Esophagus squamous epithelium (tissue), 5 donors: ENCODE measurements around the gene COMMD6. TPM values are rescaled to one million over a fixed set of nuclear protein-coding genes. Genes with fewer than 3 reads are reported as not detected.

Experiments used
- DNase-seq: peaks from one replicate; lab custom pipeline; 2025; lab: John Stamatoyannopoulos, UW
- H3K27ac ChIP-seq, 4 donors: fragments of 200-600 bp; sonication (generic); one replicate each; pipeline ENCODE4 v1.5.1; 2016 to 2019; ENCODE audit warnings: mild to moderate bottlenecking in 1 of 4
- H3K27me3 ChIP-seq, 4 donors: fragments of 200-600 bp; sonication (generic); 1 replicate in 3 of 4; 2 replicates in 1 of 4; pipeline versions ENCODE4 v1.5.1 to v1.6.0; 2017 to 2021; ENCODE audit warnings: antibody characterized with exemption in 1 of 4
- H3K36me3 ChIP-seq, 3 donors: fragments of 200-600 bp; sonication (generic); one replicate each; pipeline ENCODE4 v1.5.1; 2016 to 2019
- H3K4me1 ChIP-seq, 3 donors: fragments of 200-600 bp; sonication (generic); one replicate each; pipeline ENCODE4 v1.5.1; 2017 to 2019
- H3K4me3 ChIP-seq, 4 donors: fragments of 200-600 bp; sonication (generic); 1 replicate in 3 of 4; 2 replicates in 1 of 4; pipeline ENCODE4 v1.5.1; 2016 to 2019; ENCODE audit warnings: mild to moderate bottlenecking in 2 of 4, moderate library complexity in 1 of 4
- H3K9me3 ChIP-seq, 3 donors: fragments of 200-600 bp; sonication (generic); one replicate each; pipeline ENCODE4 v1.5.1; 2016 to 2019
- CTCF ChIP-seq, 6 experiments: fragments of 450-650 bp in 4 of 6; fragments of 200-600 bp in 2 of 6; sonication (generic) in 2 of 6; IDR thresholded peaks; one replicate each; pipeline ENCODE4 v1.5.1; 2016 to 2019; ENCODE audit warnings: antibody characterized with exemption in 6 of 6, mild to moderate bottlenecking in 4 of 6, moderate library complexity in 4 of 6
- POLR2A ChIP-seq, 4 donors: fragments of 450-650 bp; IDR thresholded peaks; one replicate each; pipeline ENCODE4 v1.6.1; 2017; ENCODE audit warnings: antibody characterized with exemption in 4 of 4, mild to moderate bottlenecking in 4 of 4, moderate library complexity in 3 of 4
- WGBS, 2 donors: methylation state at CpG; one replicate each; pipeline ENCODE4 v1.1.5; 2018; 5-methylcytosine and 5-hydroxymethylcytosine counted together
- intact Hi-C: fragments of 100-400 bp; cut with DNase I; formaldehyde crosslinking; loops from one replicate; pipeline ENCODE4 v1.15.0; 2022
- total RNA-seq, 4 donors: library from RNA; depleted of rRNA; stranded (reverse); fragments of >200 nt; gene quantifications; one replicate each; pipeline ENCODE4 v1.1.0, GENCODE V29; 2016
- donor health status: DM: yes; HTN: yes; CAD: no.

The COMMD6 gene
- total RNA-seq, 4 donors from 2014 or later, result 19.0 to 61.4 (median 38.1) TPM

GRCh38 chr13:75533861-75534260 lies 3.8 kb downstream of the COMMD6 start:
- Histone ChIP-seq H3K27me3 (no peaks in the 10 kb centered on the region), H3K27ac (no peak overlapping the region), H3K4me3 (no peak overlapping the region), H3K4me1 (peaks cover 0 to 29% (median 10%) of the 10 kb centered on the region in 3 donors), H3K9me3 (no peaks in the 10 kb centered on the region), H3K36me3 (peaks cover 0 to 32% (median 0%) of the 10 kb centered on the region in 3 donors)
- WGBS, 2 donors, result 71 to 93% methylated on average over 1 of the region's 1 CpG
- intact Hi-C loops, result no loop called here
- no peak for DNase-seq
- TF ChIP-seq CTCF (IDR thresholded peaks at IDR 0.05) (no peak), POLR2A (IDR thresholded peaks at IDR 0.05) (no peak)

GRCh38 chr13:75530549-75530961 lies 7.1 kb downstream of the COMMD6 start:
- intact Hi-C loops, result no loop called here
- H3K36me3 ChIP-seq, result peaks cover 0 to 63% (median 0%) of the 10 kb centered on the region in 3 donors

GRCh38 chr13:75521956-75522355 lies 15.7 kb downstream of the COMMD6 start:
- Histone ChIP-seq H3K36me3 (peaks cover 0 to 18% (median 0%) of the 10 kb centered on the region in 3 donors), H3K27me3 (no peaks in the 10 kb centered on the region), H3K4me1 (no peaks in the 10 kb centered on the region), H3K27ac (no peak overlapping the region), H3K4me3 (no peak overlapping the region), H3K9me3 (no peaks in the 10 kb centered on the region)
- 54 to 88% methylated on average over 2 to 3 of the region's 3 CpGs for WGBS, 2 donors
- no peak for DNase-seq
- intact Hi-C loops, result no loop called here
- no peak for TF ChIP-seq POLR2A (IDR thresholded peaks at IDR 0.05)
- no peak for TF ChIP-seq CTCF (IDR thresholded peaks at IDR 0.05)

More at GRCh38 chr13:75530549-75530961, 7.1 kb downstream of the COMMD6 start:
- H3K27ac ChIP-seq, result no peak overlapping the region
- no peaks in the 10 kb centered on the region for H3K9me3 ChIP-seq
- DNase-seq, result no peak
- TF ChIP-seq POLR2A (IDR thresholded peaks at IDR 0.05) (no peak), CTCF (IDR thresholded peaks at IDR 0.05) (no peak)
- no peak overlapping the region for H3K4me3 ChIP-seq
- H3K27me3 ChIP-seq, result no peaks in the 10 kb centered on the region
- peaks cover 0 to 5% (median 0%) of the 10 kb centered on the region in 3 donors for H3K4me1 ChIP-seq

GRCh38 chr13:75518439-75519088 lies 19.1 kb downstream of the COMMD6 start:
- Histone ChIP-seq H3K27me3 (no peaks in the 10 kb centered on the region), H3K27ac (no peak overlapping the region), H3K9me3 (no peaks in the 10 kb centered on the region), H3K4me1 (no peaks in the 10 kb centered on the region), H3K36me3 (no peaks in the 10 kb centered on the region), H3K4me3 (no peak overlapping the region)
- no peak for DNase-seq
- intact Hi-C loops, result no loop called here
- no peak for TF ChIP-seq CTCF (IDR thresholded peaks at IDR 0.05)
- WGBS, 2 donors, result 80 to 95% methylated on average over 1 to 8 of the region's 30 CpGs

DNA sequence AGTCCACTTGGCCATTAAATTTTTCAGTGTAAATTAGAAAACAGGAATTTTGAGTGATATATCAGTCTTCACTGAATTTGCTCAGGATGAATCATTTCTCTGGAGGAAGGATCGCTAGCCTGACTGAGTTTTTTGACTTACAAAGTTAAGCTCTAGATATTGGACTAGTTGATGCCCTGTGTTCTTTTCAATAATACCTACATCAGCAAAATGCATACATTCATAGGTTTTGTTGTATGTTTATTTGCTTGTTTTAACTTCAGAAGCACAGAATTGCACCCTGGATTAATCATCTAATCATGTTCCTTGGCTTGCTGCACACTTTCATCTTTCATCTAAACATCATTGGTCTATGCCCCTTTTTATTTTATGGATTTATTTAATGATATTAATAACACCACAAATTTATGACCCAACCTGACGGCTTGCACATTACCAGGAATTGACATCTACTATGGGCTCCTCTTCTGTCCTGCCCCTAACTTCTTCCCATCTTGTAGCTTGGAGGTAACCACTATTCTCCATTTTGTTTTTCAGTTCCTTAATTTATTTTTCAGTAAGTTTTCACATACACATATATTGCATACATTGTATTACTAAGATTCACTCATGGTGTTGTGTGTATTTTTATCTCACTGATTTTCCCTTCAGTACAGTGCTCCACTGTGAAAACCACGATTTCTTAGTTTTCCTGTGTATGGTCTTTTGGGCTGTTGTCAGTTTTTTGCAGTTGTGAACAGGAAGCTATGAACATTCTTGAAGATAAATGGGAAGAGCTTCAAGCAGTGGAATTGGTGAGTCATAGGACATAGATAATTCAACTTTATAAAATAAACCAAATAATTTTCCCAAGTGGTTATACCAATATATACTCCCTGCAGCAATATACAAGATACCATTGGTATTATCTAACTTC lies 23.3 kb downstream of the COMMD6 start:
- Histone ChIP-seq H3K4me3 (no peak overlapping the region), H3K27me3 (no peaks in the 10 kb centered on the region), H3K36me3 (no peaks in the 10 kb centered on the region), H3K9me3 (no peaks in the 10 kb centered on the region), H3K27ac (no peak overlapping the region), H3K4me1 (no peaks in the 10 kb centered on the region)
- no peak for TF ChIP-seq CTCF (IDR thresholded peaks at IDR 0.05)
- TF ChIP-seq POLR2A (IDR thresholded peaks at IDR 0.05), result no peak
- WGBS, 2 donors, result 75 to 80% methylated on average over 3 of the region's 3 CpGs
- intact Hi-C loops, result no loop called here
- DNase-seq, result no peak
